Epithelial cell of proximal tubule (primary cell): ENCODE data around the gene POLE. TPM values are rescaled to one million over a fixed set of nuclear protein-coding genes. Genes with fewer than 3 reads are reported as not detected.
A peak's percentile ranks its signal among the peaks of the same experiment; 100 is the strongest.

Experiments used
- DNase-seq: peaks from one replicate; pipeline ENCODE4 v3.0.0-alpha.2; 2011; ENCODE audit warnings: low read depth
- H3K4me3 ChIP-seq: 2 replicates; pipeline ENCODE4 v1.5.1; 2011; ENCODE audit warnings: low read depth, mild to moderate bottlenecking, low read length
- CTCF ChIP-seq: conservative IDR thresholded peaks from 2 replicates; pipeline ENCODE4 v1.5.1; 2012; ENCODE audit warnings: low read depth, mild to moderate bottlenecking, low read length
- total RNA-seq: library from RNA; depleted of rRNA; stranded (reverse); fragments of >200 nt; gene quantifications from 2 replicates; pipeline ENCODE4 v1.2.3, GENCODE V29; 2015

The POLE gene
- 35.9 and 37.9 TPM in 2 replicates for total RNA-seq

- TF ChIP-seq CTCF, result no peak
- no peak for DNase-seq
- peak within 1 kb of the TSS; percentile 71 for H3K4me3 ChIP-seq
Observed at GRCh38 chr12:132687211-132688164, at the start of gene POLE, which contains the start of gene PXMP2. POLE (minus strand) TSS chr12:132687342; CDS start chr12:132687315, 27 bp downstream. PXMP2 (plus strand) TSS chr12:132687587; CDS start chr12:132687671, 84 bp downstream.

- no peak for TF ChIP-seq CTCF
- H3K4me3 ChIP-seq, result no peak overlapping the region
- DNase-seq, result no peak
Observed at GRCh38 chr12:132736913-132737312, 49.8 kb upstream of the POLE start.

GRCh38 chr12:132736378-132736777, 49.2 kb upstream of the POLE start:
- TF ChIP-seq CTCF, result no peak
- H3K4me3 ChIP-seq, result no peak overlapping the region
- no peak for DNase-seq

- no peak for DNase-seq
- H3K4me3 ChIP-seq, result no peak overlapping the region
- TF ChIP-seq CTCF, result no peak
Observed at GRCh38 chr12:132735496-132735895, 48.4 kb upstream of the POLE start.

- no peak for TF ChIP-seq CTCF
- H3K4me3 ChIP-seq, result no peak overlapping the region
Observed at GRCh38 chr12:132734206-132734605, 47.1 kb upstream of the POLE start.

GRCh38 chr12:132731574-132731973, 44.4 kb upstream of the POLE start:
- H3K4me3 ChIP-seq, result no peak overlapping the region
- TF ChIP-seq CTCF, result no peak

More at GRCh38 chr12:132734206-132734605, 47.1 kb upstream of the POLE start:
- no peak for DNase-seq

More at GRCh38 chr12:132731574-132731973, 44.4 kb upstream of the POLE start:
- DNase-seq, result no peak
